ENCODE measurements around the gene KRT2. TPM values are rescaled to one million over a fixed set of nuclear protein-coding genes. Genes with fewer than 3 reads are reported as not detected.

KRT2 gene
- polyA plus RNA-seq, 2 donors: 0.09 to 0.12 TPM

DNA sequence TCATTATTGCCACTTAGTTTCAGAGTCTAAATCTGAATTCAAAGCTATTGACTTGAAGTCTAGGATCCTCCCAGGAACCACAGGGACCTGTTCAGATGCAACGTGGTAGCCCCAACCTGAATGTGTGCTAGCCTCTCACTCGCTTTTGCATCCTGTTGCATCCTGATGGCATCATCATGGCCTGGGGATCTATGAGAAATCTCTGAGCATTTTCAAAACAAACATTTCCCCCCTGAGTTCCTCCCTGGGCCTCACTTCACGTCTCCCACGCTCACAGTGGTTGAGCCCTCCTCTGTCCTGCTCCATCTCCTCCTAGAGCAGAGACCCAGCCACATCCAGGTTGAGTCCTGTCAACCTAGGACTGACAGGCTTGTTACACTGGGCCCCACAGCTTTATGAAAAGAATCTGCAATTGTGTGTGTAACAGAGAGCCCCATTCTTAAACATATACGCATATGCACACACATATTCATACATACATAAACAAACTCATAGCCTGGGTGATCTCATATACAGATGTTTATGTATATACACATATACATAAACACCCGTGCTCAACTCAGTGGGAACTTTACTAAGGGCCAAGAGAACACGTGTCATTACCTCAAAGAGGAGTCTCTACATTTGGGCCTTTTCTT lies 45.3 kb downstream of the KRT2 start:
- H3K27me3 ChIP-seq (ENCODE audit: control insufficient read depth in 1 of 2, insufficient read depth in 2 of 2, low read length in 2 of 2): no peaks in the 10 kb centered on the region
- H3K4me1 ChIP-seq (ENCODE audit: control insufficient read depth in 2 of 2, insufficient read depth in 2 of 2, low read length in 1 of 2): no peaks in the 10 kb centered on the region
- H3K27ac ChIP-seq (ENCODE audit: low read depth in 2 of 2, low read length in 1 of 2): no peak overlapping the region
- H3K9me3 ChIP-seq (ENCODE audit: control insufficient read depth in 2 of 2, insufficient read depth in 1 of 2, low read depth in 1 of 2, low read length in 1 of 2): no peaks in the 10 kb centered on the region
- WGBS, 2 donors: 82% methylated on average over 7 of the region's 7 CpGs
- H3K36me3 ChIP-seq (ENCODE audit: control insufficient read depth in 2 of 2, insufficient read depth in 2 of 2, low read length in 1 of 2): no peaks in the 10 kb centered on the region
- H3K4me3 ChIP-seq (ENCODE audit: low read depth in 1 of 2, low read length in 2 of 2): no peak overlapping the region

DNA sequence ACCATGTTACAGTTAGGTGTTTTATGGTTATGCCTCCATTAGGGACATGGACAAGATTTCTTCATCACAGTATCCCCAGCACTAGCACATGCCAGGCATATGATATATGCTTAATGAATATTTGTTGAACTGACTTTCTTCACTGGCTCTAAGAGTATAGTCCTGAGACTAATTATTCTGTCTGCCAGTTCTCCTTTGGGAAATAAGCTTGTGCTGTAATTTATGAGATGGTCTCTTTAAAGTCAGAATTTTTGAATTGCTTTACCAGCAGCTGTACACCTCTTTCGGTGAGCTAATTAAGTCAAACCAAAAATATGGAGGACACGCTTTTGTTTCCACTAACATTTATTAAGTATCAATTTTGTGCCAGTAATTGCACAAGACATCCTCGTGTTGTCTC lies 45.9 kb downstream of the KRT2 start:
- WGBS, 2 donors: 82 to 83% methylated on average over 3 of the region's 3 CpGs
- Histone ChIP-seq H3K36me3 (ENCODE audit: control insufficient read depth in 2 of 2, insufficient read depth in 2 of 2, low read length in 1 of 2) (no peaks in the 10 kb centered on the region), H3K27ac (ENCODE audit: low read depth in 2 of 2, low read length in 1 of 2) (no peak overlapping the region), H3K4me3 (ENCODE audit: low read depth in 1 of 2, low read length in 2 of 2) (no peak overlapping the region), H3K27me3 (ENCODE audit: control insufficient read depth in 1 of 2, insufficient read depth in 2 of 2, low read length in 2 of 2) (no peaks in the 10 kb centered on the region), H3K9me3 (ENCODE audit: control insufficient read depth in 2 of 2, insufficient read depth in 1 of 2, low read depth in 1 of 2, low read length in 1 of 2) (peaks cover 0 to 2% of the 10 kb centered on the region in 2 donors), H3K4me1 (ENCODE audit: control insufficient read depth in 2 of 2, insufficient read depth in 2 of 2, low read length in 1 of 2) (no peaks in the 10 kb centered on the region)

DNA sequence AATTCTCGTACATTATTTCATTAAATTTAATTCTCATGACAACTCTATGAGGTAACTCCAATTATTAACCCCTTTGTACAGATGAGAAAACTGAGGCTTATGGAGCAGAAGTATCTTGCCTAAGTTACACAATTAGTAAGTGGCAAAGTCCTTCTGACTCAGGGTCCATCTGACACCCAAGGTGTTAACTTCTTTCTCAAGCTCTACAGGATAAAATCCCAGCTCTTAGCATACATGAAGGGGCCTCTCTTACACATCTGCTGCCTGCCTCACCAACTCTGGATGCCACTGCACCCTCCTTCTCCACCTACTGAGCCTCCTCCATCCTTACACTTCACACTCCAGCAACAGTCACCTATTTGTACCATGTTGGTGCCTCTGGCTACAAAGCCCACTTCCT lies 46.5 kb downstream of the KRT2 start:
- Histone ChIP-seq H3K9me3 (ENCODE audit: control insufficient read depth in 2 of 2, insufficient read depth in 1 of 2, low read depth in 1 of 2, low read length in 1 of 2) (peaks cover 0 to 4% of the 10 kb centered on the region in 2 donors), H3K36me3 (ENCODE audit: control insufficient read depth in 2 of 2, insufficient read depth in 2 of 2, low read length in 1 of 2) (no peaks in the 10 kb centered on the region), H3K4me3 (ENCODE audit: low read depth in 1 of 2, low read length in 2 of 2) (no peak overlapping the region), H3K4me1 (ENCODE audit: control insufficient read depth in 2 of 2, insufficient read depth in 2 of 2, low read length in 1 of 2) (no peaks in the 10 kb centered on the region), H3K27me3 (ENCODE audit: control insufficient read depth in 1 of 2, insufficient read depth in 2 of 2, low read length in 2 of 2) (no peaks in the 10 kb centered on the region), H3K27ac (ENCODE audit: low read depth in 2 of 2, low read length in 1 of 2) (no peak overlapping the region)
- WGBS, 2 donors: 79 to 90% methylated on average over 1 of the region's 1 CpG

DNA sequence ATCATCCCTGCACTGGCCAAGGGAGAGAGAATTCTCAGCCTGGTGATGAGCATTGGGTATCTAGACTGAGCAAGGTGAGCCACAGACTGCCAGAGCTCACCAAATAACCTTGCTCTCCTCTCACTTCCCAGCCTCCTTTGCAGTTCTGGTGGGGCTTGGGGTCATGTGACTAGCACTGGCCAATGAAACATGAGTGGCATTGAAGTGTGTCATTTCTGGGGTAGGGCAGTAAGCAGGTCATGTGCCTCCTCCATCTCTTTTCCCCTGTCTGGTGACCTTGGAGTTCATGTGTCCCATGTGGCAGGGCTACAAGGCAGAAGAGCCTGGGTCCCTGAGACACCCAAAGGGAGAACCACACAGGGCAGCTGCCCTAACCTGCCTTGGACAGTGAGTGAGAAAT lies 47.2 kb downstream of the KRT2 start:
- Histone ChIP-seq H3K4me1 (ENCODE audit: control insufficient read depth in 2 of 2, insufficient read depth in 2 of 2, low read length in 1 of 2) (no peaks in the 10 kb centered on the region), H3K4me3 (ENCODE audit: low read depth in 1 of 2, low read length in 2 of 2) (no peak overlapping the region), H3K27me3 (ENCODE audit: control insufficient read depth in 1 of 2, insufficient read depth in 2 of 2, low read length in 2 of 2) (no peaks in the 10 kb centered on the region), H3K27ac (ENCODE audit: low read depth in 2 of 2, low read length in 1 of 2) (no peak overlapping the region), H3K36me3 (ENCODE audit: control insufficient read depth in 2 of 2, insufficient read depth in 2 of 2, low read length in 1 of 2) (no peaks in the 10 kb centered on the region), H3K9me3 (ENCODE audit: control insufficient read depth in 2 of 2, insufficient read depth in 1 of 2, low read depth in 1 of 2, low read length in 1 of 2) (peaks cover 0 to 4% of the 10 kb centered on the region in 2 donors)

DNA sequence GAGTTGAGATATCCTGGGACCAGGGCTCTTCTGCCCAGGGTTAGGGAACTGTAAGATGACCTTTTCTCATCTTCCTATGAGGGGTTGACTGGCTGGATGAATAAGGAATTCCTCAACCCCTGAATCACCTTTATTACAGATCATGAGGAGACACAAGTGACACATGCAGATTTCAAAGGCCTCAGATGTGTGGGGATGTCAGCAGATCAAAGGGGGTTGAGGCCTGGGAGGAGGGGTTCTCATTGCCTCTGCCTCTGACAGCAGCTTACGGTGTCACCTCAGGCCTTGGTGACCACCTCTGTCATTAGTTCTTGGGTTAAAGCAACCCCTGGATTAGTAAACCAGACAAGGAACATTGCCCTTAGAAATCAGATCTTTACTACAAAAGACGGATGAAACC lies 48.7 kb downstream of the KRT2 start:
- peaks cover 0 to 4% of the 10 kb centered on the region in 2 donors for H3K9me3 ChIP-seq (ENCODE audit: control insufficient read depth in 2 of 2, insufficient read depth in 1 of 2, low read depth in 1 of 2, low read length in 1 of 2)
- no peaks in the 10 kb centered on the region for H3K27me3 ChIP-seq (ENCODE audit: control insufficient read depth in 1 of 2, insufficient read depth in 2 of 2, low read length in 2 of 2)
- no peak overlapping the region for H3K27ac ChIP-seq (ENCODE audit: low read depth in 2 of 2, low read length in 1 of 2)
- no peaks in the 10 kb centered on the region for H3K4me1 ChIP-seq (ENCODE audit: control insufficient read depth in 2 of 2, insufficient read depth in 2 of 2, low read length in 1 of 2)
- 95 to 96% methylated on average over 2 of the region's 2 CpGs for WGBS, 2 donors
- no peak overlapping the region for H3K4me3 ChIP-seq (ENCODE audit: low read depth in 1 of 2, low read length in 2 of 2)
- H3K36me3 ChIP-seq (ENCODE audit: control insufficient read depth in 2 of 2, insufficient read depth in 2 of 2, low read length in 1 of 2): no peaks in the 10 kb centered on the region

DNA sequence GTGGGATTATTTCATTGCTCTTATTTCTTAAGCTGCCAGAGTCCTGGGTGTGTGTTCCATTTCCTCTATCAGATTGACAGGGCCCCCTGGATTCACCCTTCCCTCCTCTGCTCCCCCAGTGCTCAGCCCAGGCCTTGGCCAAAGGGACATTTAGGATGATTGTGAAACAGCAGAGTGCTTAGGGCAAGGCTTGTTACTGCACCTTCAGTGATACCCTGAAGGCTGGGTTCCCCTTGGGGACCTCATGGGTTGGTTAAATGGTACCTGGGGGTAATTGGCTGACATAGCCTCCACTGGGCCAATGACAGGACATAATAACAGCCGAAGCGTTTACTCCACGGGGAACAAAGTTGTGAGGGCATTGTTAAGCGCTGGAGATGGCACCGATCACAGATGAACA lies 49.5 kb downstream of the KRT2 start:
- Histone ChIP-seq H3K4me1 (ENCODE audit: control insufficient read depth in 2 of 2, insufficient read depth in 2 of 2, low read length in 1 of 2) (no peaks in the 10 kb centered on the region), H3K9me3 (ENCODE audit: control insufficient read depth in 2 of 2, insufficient read depth in 1 of 2, low read depth in 1 of 2, low read length in 1 of 2) (peaks cover 0 to 4% of the 10 kb centered on the region in 2 donors), H3K4me3 (ENCODE audit: low read depth in 1 of 2, low read length in 2 of 2) (no peak overlapping the region), H3K27ac (ENCODE audit: low read depth in 2 of 2, low read length in 1 of 2) (no peak overlapping the region), H3K27me3 (ENCODE audit: control insufficient read depth in 1 of 2, insufficient read depth in 2 of 2, low read length in 2 of 2) (no peaks in the 10 kb centered on the region), H3K36me3 (ENCODE audit: control insufficient read depth in 2 of 2, insufficient read depth in 2 of 2, low read length in 1 of 2) (no peaks in the 10 kb centered on the region)
- 92 to 93% methylated on average over 5 of the region's 5 CpGs for WGBS, 2 donors

DNA sequence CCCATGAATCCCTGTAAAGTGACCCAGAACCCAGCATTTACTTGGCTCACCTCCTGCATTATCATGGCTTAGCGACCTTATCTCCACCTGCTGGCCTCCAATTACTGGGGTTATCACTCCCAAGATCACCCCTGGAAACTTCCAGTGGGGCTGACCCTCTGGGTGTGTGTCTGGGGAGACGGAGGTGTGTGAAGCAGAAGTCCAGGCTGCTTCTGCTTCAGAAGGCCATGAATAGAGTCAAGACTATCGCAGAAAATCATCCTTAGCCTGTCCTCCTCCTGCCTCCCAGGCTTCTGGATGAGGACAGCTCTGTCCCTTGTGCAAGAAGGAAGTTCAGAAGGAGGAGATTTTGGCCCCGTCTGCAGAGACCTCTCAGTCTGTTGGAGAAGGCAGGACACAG lies 50.3 kb downstream of the KRT2 start:
- Histone ChIP-seq H3K4me1 (ENCODE audit: control insufficient read depth in 2 of 2, insufficient read depth in 2 of 2, low read length in 1 of 2) (no peaks in the 10 kb centered on the region), H3K27ac (ENCODE audit: low read depth in 2 of 2, low read length in 1 of 2) (no peak overlapping the region), H3K4me3 (ENCODE audit: low read depth in 1 of 2, low read length in 2 of 2) (no peak overlapping the region), H3K36me3 (ENCODE audit: control insufficient read depth in 2 of 2, insufficient read depth in 2 of 2, low read length in 1 of 2) (no peaks in the 10 kb centered on the region), H3K9me3 (ENCODE audit: control insufficient read depth in 2 of 2, insufficient read depth in 1 of 2, low read depth in 1 of 2, low read length in 1 of 2) (peaks cover 0 to 4% of the 10 kb centered on the region in 2 donors), H3K27me3 (ENCODE audit: control insufficient read depth in 1 of 2, insufficient read depth in 2 of 2, low read length in 2 of 2) (no peaks in the 10 kb centered on the region)
- WGBS, 2 donors: 72 to 83% methylated on average over 4 of the region's 4 CpGs

DNA sequence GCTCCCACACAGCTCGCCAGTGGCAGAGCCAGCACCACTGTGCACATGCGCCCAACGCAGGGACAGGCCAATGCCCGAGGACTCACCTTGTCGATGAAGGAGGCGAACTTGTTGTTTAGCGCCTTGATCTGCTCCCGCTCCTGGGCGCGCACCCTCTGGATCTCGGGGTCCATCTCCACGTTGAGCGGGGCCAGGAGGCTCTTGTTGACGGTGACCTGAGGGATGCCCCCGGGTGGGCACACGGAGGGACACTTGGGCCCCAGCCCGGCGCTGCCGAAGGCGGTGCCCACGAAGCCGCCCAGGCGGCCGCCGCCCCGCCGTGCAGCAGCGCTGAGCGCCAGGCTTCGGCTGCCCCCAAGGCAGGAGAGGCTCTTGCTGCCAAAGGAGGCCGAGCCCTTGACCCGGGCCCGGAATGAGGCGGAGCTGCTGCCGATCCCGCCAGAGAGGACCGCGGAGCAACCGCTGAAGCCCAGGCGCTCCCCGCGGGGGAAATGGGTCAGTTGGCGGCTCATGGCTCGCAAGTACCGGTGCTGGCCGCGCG lies 51.0 kb downstream of the KRT2 start, which contains the start of gene KRT72:
TSS of gene KRT72 (minus strand) at position 523 of the 541 bp plus-strand sequence. CDS start at position 512, 11 bp downstream.
- Histone ChIP-seq H3K4me3 (ENCODE audit: low read depth in 1 of 2, low read length in 2 of 2) (no peak within 1 kb of the TSS), H3K27me3 (ENCODE audit: control insufficient read depth in 1 of 2, insufficient read depth in 2 of 2, low read length in 2 of 2) (no peaks in the 10 kb centered on the region), H3K36me3 (ENCODE audit: control insufficient read depth in 2 of 2, insufficient read depth in 2 of 2, low read length in 1 of 2) (no peaks in the 10 kb centered on the region), H3K9me3 (ENCODE audit: control insufficient read depth in 2 of 2, insufficient read depth in 1 of 2, low read depth in 1 of 2, low read length in 1 of 2) (peaks cover 0 to 4% of the 10 kb centered on the region in 2 donors), H3K27ac (ENCODE audit: low read depth in 2 of 2, low read length in 1 of 2) (no peak within 1 kb of the TSS), H3K4me1 (ENCODE audit: control insufficient read depth in 2 of 2, insufficient read depth in 2 of 2, low read length in 1 of 2) (no peaks in the 10 kb centered on the region)
- 33% methylated on average over 48 of the region's 48 CpGs for WGBS, 2 donors

DNA sequence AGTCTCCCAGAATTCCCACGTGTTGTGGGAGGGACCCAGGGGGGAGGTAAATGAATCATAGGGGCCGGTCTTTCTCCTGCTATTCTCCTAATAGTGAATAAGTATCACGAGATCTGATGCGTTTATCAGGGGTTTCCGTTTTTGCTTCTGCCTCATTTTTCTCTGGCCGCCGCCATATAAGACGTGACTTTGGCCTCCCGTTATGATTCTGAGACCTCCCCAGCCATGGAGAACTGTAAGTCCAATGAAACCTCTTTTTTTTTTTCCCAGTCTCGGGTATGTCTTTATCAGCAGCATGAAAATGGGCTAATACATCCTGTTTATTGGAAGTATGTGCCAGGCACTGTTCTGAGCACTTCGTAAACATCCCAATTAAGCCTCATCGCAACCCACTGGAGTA lies 51.5 kb downstream of the KRT2 start:
- Histone ChIP-seq H3K4me3 (ENCODE audit: low read depth in 1 of 2, low read length in 2 of 2) (no peak overlapping the region), H3K36me3 (ENCODE audit: control insufficient read depth in 2 of 2, insufficient read depth in 2 of 2, low read length in 1 of 2) (no peaks in the 10 kb centered on the region), H3K9me3 (ENCODE audit: control insufficient read depth in 2 of 2, insufficient read depth in 1 of 2, low read depth in 1 of 2, low read length in 1 of 2) (peaks cover 0 to 4% of the 10 kb centered on the region in 2 donors), H3K27ac (ENCODE audit: low read depth in 2 of 2, low read length in 1 of 2) (no peak overlapping the region), H3K27me3 (ENCODE audit: control insufficient read depth in 1 of 2, insufficient read depth in 2 of 2, low read length in 2 of 2) (no peaks in the 10 kb centered on the region), H3K4me1 (ENCODE audit: control insufficient read depth in 2 of 2, insufficient read depth in 2 of 2, low read length in 1 of 2) (no peaks in the 10 kb centered on the region)
- 88 to 90% methylated on average over 12 of the region's 12 CpGs for WGBS, 2 donors

DNA sequence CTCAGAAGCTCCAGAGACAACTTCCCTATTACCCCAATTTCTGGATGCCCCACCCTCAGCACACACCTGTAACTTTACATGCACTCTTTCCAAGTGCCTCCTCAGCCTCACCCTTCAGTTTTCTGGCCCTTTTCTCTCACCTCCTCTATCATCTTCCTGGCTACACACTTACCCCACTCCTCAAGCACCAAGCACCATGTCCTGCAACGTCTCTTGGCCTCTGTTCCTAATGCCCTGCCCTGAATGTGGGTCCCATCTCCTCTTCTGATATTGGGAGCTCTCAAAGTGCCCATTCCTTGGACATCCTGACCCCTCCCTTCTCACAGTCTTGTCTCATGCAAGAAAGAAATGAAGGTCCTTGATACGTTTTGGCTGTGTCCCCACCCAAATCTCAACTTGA lies 51.9 kb downstream of the KRT2 start:
- Histone ChIP-seq H3K27ac (ENCODE audit: low read depth in 2 of 2, low read length in 1 of 2) (no peak overlapping the region), H3K36me3 (ENCODE audit: control insufficient read depth in 2 of 2, insufficient read depth in 2 of 2, low read length in 1 of 2) (no peaks in the 10 kb centered on the region), H3K4me3 (ENCODE audit: low read depth in 1 of 2, low read length in 2 of 2) (no peak overlapping the region), H3K9me3 (ENCODE audit: control insufficient read depth in 2 of 2, insufficient read depth in 1 of 2, low read depth in 1 of 2, low read length in 1 of 2) (peaks cover 0 to 4% of the 10 kb centered on the region in 2 donors), H3K4me1 (ENCODE audit: control insufficient read depth in 2 of 2, insufficient read depth in 2 of 2, low read length in 1 of 2) (no peaks in the 10 kb centered on the region), H3K27me3 (ENCODE audit: control insufficient read depth in 1 of 2, insufficient read depth in 2 of 2, low read length in 2 of 2) (no peaks in the 10 kb centered on the region)
- 65 to 67% methylated on average over 2 of the region's 2 CpGs for WGBS, 2 donors
